H9 (cell line): ENCODE data around the gene PRPSAP2. TPM values are rescaled to one million over a fixed set of nuclear protein-coding genes. Genes with fewer than 3 reads are reported as not detected.
A peak's percentile ranks its signal among the peaks of the same experiment; 100 is the strongest.

Source experiments
- DNase-seq: peaks from one replicate; pipeline ENCODE4 v3.0.0-alpha.2; 2017
- H2AFZ ChIP-seq: one replicate; pipeline ENCODE4 v1.6.1; 2013; ENCODE audit warnings: mild to moderate bottlenecking, low read length, control low read depth, moderate library complexity
- H2AK5ac ChIP-seq: 2 replicates; pipeline ENCODE4 v1.6.1; 2013; ENCODE audit warnings: low read length, control low read depth, mixed read lengths; ENCODE audit not compliant: insufficient read length
- H2BK120ac ChIP-seq: one replicate; pipeline ENCODE4 v1.6.1; 2013; ENCODE audit warnings: low read depth, mild to moderate bottlenecking, low read length, control low read depth, inconsistent platforms; ENCODE audit not compliant: poor library complexity, severe bottlenecking
- H2BK12ac ChIP-seq: 2 replicates; pipeline ENCODE4 v1.6.1; 2013; ENCODE audit warnings: low read length, control low read depth, mixed read lengths, low read depth; ENCODE audit not compliant: insufficient read length
- H2BK15ac ChIP-seq: 2 replicates; pipeline ENCODE4 v1.6.1; 2013; ENCODE audit warnings: low read depth, low read length, control low read depth
- H2BK20ac ChIP-seq: one replicate; pipeline ENCODE4 v1.6.1; 2013; ENCODE audit warnings: low read depth, mild to moderate bottlenecking, low read length, control low read depth, inconsistent platforms; ENCODE audit not compliant: poor library complexity, severe bottlenecking
- H2BK5ac ChIP-seq: 2 replicates; pipeline ENCODE4 v1.6.1; 2013; ENCODE audit warnings: low read length, control low read depth, mixed read lengths; ENCODE audit not compliant: insufficient read length
- H3K14ac ChIP-seq: 2 replicates; pipeline ENCODE4 v1.6.1; 2013; ENCODE audit warnings: low read length, control low read depth; ENCODE audit not compliant: insufficient read depth
- H3K18ac ChIP-seq: 2 replicates; pipeline ENCODE4 v1.6.1; 2013; ENCODE audit warnings: low read depth, mild to moderate bottlenecking, mixed read lengths, low read length, control low read depth; ENCODE audit not compliant: insufficient read length
- H3K23ac ChIP-seq: 2 replicates; pipeline ENCODE4 v1.6.1; 2013; ENCODE audit warnings: low read length, control low read depth, mixed read lengths, low read depth; ENCODE audit not compliant: insufficient read length
- H3K23me2 ChIP-seq: 2 replicates; pipeline ENCODE4 v1.6.1; 2013; ENCODE audit warnings: low read depth, mild to moderate bottlenecking, mixed read lengths, low read length, control low read depth; ENCODE audit not compliant: insufficient read length, poor library complexity, severe bottlenecking
- H3K27ac ChIP-seq: 2 replicates; pipeline ENCODE4 v1.5.1; 2013; ENCODE audit warnings: low read length, control low read depth, mixed read lengths, low read depth; ENCODE audit not compliant: insufficient read length
- H3K27me3 ChIP-seq: 2 replicates; pipeline ENCODE4 v1.6.1; 2013; ENCODE audit warnings: low read length, control low read depth, inconsistent platforms; ENCODE audit not compliant: insufficient read depth
- H3K4ac ChIP-seq: 2 replicates; pipeline ENCODE4 v1.6.1; 2013; ENCODE audit warnings: low read depth, mild to moderate bottlenecking, control low read depth, inconsistent platforms, low read length, moderate library complexity
- H3K4me1 ChIP-seq: 2 replicates; pipeline ENCODE4 v1.6.1; 2013; ENCODE audit warnings: low read length, control low read depth, inconsistent platforms; ENCODE audit not compliant: insufficient read depth
- H3K4me2 ChIP-seq: 2 replicates; pipeline ENCODE4 v1.6.1; 2013; ENCODE audit warnings: low read length, control low read depth, mixed read lengths; ENCODE audit not compliant: insufficient read length, insufficient read depth
- H3K56ac ChIP-seq: 2 replicates; pipeline ENCODE4 v1.6.1; 2013; ENCODE audit warnings: low read depth, mild to moderate bottlenecking, mixed read lengths, low read length, control low read depth; ENCODE audit not compliant: insufficient read length
- H3K79me1 ChIP-seq: 2 replicates; pipeline ENCODE4 v1.6.1; 2013; ENCODE audit warnings: low read depth, mild to moderate bottlenecking, moderate library complexity, low read length, control low read depth, inconsistent platforms; ENCODE audit not compliant: insufficient read depth, poor library complexity, severe bottlenecking
- H3K79me2 ChIP-seq: 2 replicates; pipeline ENCODE4 v1.6.1; 2013; ENCODE audit warnings: low read length, control low read depth, inconsistent platforms; ENCODE audit not compliant: insufficient read depth
- H3K9ac ChIP-seq: 2 replicates; pipeline ENCODE4 v1.6.1; 2013; ENCODE audit warnings: low read length, control low read depth, mixed read lengths; ENCODE audit not compliant: insufficient read length; ENCODE audit errors: extremely low read depth
- H3K9me3 ChIP-seq: one replicate; pipeline ENCODE4 v1.6.1; 2013; ENCODE audit warnings: low read depth, low read length, inconsistent platforms; ENCODE audit not compliant: control insufficient read depth
- H3T11ph ChIP-seq: one replicate; pipeline ENCODE4 v1.6.1; 2013; ENCODE audit warnings: mild to moderate bottlenecking, low read length, control low read depth, inconsistent platforms
- H4K20me1 ChIP-seq: one replicate; pipeline ENCODE4 v1.6.1; 2013; ENCODE audit not compliant: control insufficient read depth, insufficient read length, insufficient read depth
- H4K5ac ChIP-seq: 2 replicates; pipeline ENCODE4 v1.6.1; 2013; ENCODE audit warnings: low read depth, mild to moderate bottlenecking, mixed read lengths, low read length, control low read depth; ENCODE audit not compliant: insufficient read length
- H4K8ac ChIP-seq: replicated peaks from 2 replicates; pipeline ENCODE4 v1.6.1; 2013; ENCODE audit warnings: low read length, control low read depth, mixed read lengths, low read depth; ENCODE audit not compliant: insufficient read length
- H4K91ac ChIP-seq: 2 replicates; pipeline ENCODE4 v1.6.1; 2013; ENCODE audit warnings: low read depth, mild to moderate bottlenecking, moderate library complexity, mixed read lengths, low read length, control low read depth; ENCODE audit not compliant: insufficient read length
- H3K27ac Mint-ChIP-seq, 3 experiments: 2 replicates in 2 of 3; 3 replicates in 1 of 3; pipeline ENCODE4 v1.8.0; 2020 to 2021; ENCODE audit warnings: mixed read lengths in 3 of 3, mild to moderate bottlenecking in 1 of 3, moderate library complexity in 1 of 3
- H3K27me3 Mint-ChIP-seq: 2 replicates; pipeline ENCODE4 v1.8.0; 2021; ENCODE audit warnings: low read depth, mild to moderate bottlenecking, moderate library complexity, mixed read lengths
- H3K36me3 Mint-ChIP-seq, 3 experiments: 2 replicates in 2 of 3; 3 replicates in 1 of 3; pipeline ENCODE4 v1.8.0; 2020 to 2021; ENCODE audit warnings: low read depth in 3 of 3, mixed read lengths in 3 of 3; ENCODE audit not compliant: insufficient read depth in 1 of 3
- H3K4me1 Mint-ChIP-seq, 2 experiments: 2 replicates each; pipeline ENCODE4 v1.8.0; 2020; ENCODE audit warnings: mixed read lengths in 2 of 2
- H3K4me3 Mint-ChIP-seq, 2 experiments: 2 replicates in 1 of 2; 3 replicates in 1 of 2; pipeline ENCODE4 v1.8.0; 2020 to 2021; ENCODE audit warnings: mild to moderate bottlenecking in 2 of 2, mixed read lengths in 2 of 2, moderate library complexity in 1 of 2
- H3K9me3 Mint-ChIP-seq, 2 experiments: 2 replicates in 1 of 2; 3 replicates in 1 of 2; pipeline ENCODE4 v1.8.0; 2020; ENCODE audit warnings: mild to moderate bottlenecking in 2 of 2, mixed read lengths in 2 of 2, moderate library complexity in 1 of 2
- CTCF ChIP-seq: fragments of 200-600 bp; sonication (generic); conservative IDR thresholded peaks from 3 replicates; pipeline ENCODE4 v1.8.0; 2021; ENCODE audit warnings: antibody characterized with exemption, mild to moderate bottlenecking
- WGBS: extraction: QIAGEN DNeasy Blood & Tissue Kit; methylation state at CpG from one replicate; pipeline ENCODE4 v1.1.7; 2013; ENCODE audit warnings: missing lambda C conversion rate, low lambda C conversion rate, mixed read lengths; ENCODE audit not compliant: insufficient read length; ENCODE audit errors: extremely low coverage; 5-methylcytosine and 5-hydroxymethylcytosine counted together
- total RNA-seq: library from RNA; stranded (reverse); gene quantifications from 2 replicates; pipeline ENCODE4 v1.2.1, GENCODE V29; 2021

The PRPSAP2 gene
- total RNA-seq, 1 experiment from 2014 or later: 58.0 TPM

GRCh38 chr17:18932360-18933055 lies 74.6 kb downstream of the PRPSAP2 start:
- no peak overlapping the region for H3K27ac ChIP-seq
- H3K27me3 ChIP-seq: no peaks in the 10 kb centered on the region
- H2BK120ac ChIP-seq: no peak overlapping the region
- H3K79me2 ChIP-seq: no peaks in the 10 kb centered on the region
- no peak overlapping the region for H2BK12ac ChIP-seq
- H3K4me1 ChIP-seq: no peaks in the 10 kb centered on the region
- H4K5ac ChIP-seq: no peak overlapping the region
- peaks cover 18 to 31% (median 29%) of the 10 kb centered on the region in 3 experiments; a peak in 6 of 7 replicates for H3K36me3 Mint-ChIP-seq
- no peak overlapping the region for H2BK5ac ChIP-seq
- no peaks in the 10 kb centered on the region for H3K9me3 Mint-ChIP-seq
- DNase-seq: no peak
- no CpG with 5 or more reads among the region's 5 CpGs for WGBS
- H3K18ac ChIP-seq: no peak overlapping the region
- no peak overlapping the region for H4K91ac ChIP-seq
- no peak overlapping the region for H2AFZ ChIP-seq
- H3K4me1 Mint-ChIP-seq: no peaks in the 10 kb centered on the region
- H3K27me3 Mint-ChIP-seq: peaks cover 4% of the 10 kb centered on the region
- H3K4me3 Mint-ChIP-seq: no peak overlapping the region
- no peaks in the 10 kb centered on the region for H4K20me1 ChIP-seq
- H2BK15ac ChIP-seq: no peak overlapping the region
- TF ChIP-seq CTCF: no peak
- no peak overlapping the region for H3K4ac ChIP-seq
- no peak overlapping the region for H2AK5ac ChIP-seq
- H3K56ac ChIP-seq: no peak overlapping the region
- H3K14ac ChIP-seq: no peak overlapping the region
- no peaks in the 10 kb centered on the region for H3K23me2 ChIP-seq
- no peak overlapping the region for H3T11ph ChIP-seq
- no peak overlapping the region for H3K23ac ChIP-seq
- H3K79me1 ChIP-seq: no peaks in the 10 kb centered on the region
- no peak overlapping the region for H2BK20ac ChIP-seq
- no peaks in the 10 kb centered on the region for H3K9me3 ChIP-seq
- H3K4me2 ChIP-seq: no peak overlapping the region
- no peak overlapping the region for H4K8ac ChIP-seq
- 0 out of 7 replicates have a peak overlapping the region, but pooled peaks of 1 of the 3 experiments have one; percentile 70 for H3K27ac Mint-ChIP-seq
- no peak overlapping the region for H3K9ac ChIP-seq
